Measurements from ENCODE around the gene STS.

STS gene

DNA sequence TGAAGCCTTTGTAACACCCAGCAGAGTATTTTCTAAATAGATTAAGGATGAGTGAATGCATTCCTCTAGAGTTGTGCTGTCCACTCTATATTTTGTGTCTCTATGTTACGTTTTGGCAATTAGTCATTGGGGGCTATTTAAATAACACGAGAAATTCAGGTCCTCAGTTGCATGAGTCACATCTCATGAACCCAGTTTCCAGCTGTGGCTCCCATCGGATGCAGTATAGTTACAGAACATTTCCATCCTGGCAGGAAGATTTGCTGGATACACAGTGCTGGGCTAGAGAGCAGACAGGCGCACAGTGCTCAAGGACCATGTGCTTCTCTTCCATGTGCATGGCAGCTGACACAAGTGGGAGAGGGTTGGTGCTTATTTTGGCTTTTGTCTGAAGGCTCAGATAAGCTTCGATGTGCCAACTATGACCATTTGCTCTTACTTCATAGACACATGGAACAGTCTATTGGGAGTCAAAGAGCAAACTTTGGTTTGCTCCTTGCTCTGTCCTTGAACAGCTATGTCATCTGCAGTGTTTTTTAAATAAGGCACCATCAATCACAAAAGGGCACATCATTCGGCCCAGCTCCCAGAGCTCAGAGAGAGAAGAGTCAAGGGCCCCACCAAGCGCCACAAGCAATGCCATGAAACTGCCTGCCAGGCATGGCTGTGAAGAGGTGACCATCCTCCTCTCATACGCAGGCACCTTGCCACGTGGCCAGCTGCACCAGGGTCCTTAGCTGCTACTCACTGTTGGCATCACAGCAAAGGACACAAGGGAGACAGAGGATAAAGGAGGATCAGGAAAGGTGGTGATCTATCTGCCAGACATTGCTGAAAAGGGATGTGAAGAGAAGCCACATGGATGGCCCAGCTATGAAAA is 8.1 kb upstream of the STS start:
- DNase-seq (ENCODE audit: low read depth in 2 of 2, low spot score in 1 of 2) = no peak

GRCh38 chrX:7143076-7143475 is 4.4 kb upstream of the STS start:
- DNase-seq (ENCODE audit: low read depth in 2 of 2, low spot score in 1 of 2) = no peak

DNA sequence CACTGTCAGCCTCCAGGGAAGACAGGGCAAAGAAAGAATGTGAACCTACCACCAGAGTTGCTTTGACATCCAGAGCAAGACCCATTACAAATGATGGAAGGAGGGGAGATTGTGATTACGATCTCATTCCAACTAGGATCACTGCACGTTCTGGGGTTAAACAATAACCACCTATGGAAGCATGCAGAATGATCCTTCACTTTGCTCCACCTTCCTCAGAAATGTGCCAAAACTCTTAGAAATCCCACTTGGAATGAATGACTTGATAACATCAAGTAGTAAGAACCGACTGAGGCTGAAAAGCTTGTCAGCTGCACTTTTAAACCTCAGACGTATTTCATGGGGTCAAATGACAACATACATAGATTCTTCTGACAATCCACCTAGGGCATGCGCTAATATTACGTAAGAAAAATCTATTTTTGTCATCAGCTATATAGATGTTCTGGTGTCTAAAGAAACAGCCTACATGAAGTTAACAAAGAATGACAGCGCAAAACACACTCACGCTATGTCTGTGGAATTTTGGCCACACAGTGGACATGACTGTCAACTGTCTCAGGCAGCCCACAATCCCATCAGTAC is 3.5 kb upstream of the STS start:
- DNase-seq (ENCODE audit: low read depth in 2 of 2, low spot score in 1 of 2) = no peak

GRCh38 chrX:7145454-7145853 is 2.1 kb upstream of the STS start:
- DNase-seq (ENCODE audit: low read depth in 2 of 2, low spot score in 1 of 2) = no peak

DNA sequence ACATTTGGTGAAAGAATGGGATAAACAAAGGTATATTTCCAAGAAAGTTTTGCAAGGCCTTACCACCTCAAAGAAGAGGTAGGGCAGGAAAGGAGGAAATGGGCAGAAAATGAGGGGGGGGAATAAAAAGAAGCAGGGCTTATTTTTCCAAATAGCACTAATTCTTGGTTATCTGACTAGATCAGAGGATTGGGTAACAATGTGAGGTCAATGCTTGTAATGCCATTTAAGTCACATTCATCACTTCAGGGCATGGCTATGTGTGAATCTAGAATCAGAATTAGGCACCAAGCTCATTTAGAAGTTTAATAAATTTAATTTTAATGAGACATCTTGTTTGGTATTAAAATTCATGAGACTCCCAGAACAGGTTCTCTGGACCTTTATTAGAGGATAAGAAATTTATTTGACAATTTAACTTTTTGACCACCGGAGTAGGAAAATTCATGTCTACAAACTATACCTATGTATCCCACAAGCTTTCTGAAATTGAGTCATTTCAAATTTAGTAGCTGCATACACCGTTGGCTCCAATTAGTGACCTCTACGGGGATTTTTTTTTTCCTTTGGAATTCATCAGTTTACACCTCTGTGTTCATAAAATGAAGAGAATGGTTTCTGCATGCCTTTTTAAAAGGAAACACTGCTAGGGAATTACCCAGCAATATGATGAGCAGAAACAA is 1.4 kb upstream of the STS start:
- DNase-seq (ENCODE audit: low read depth in 2 of 2, low spot score in 1 of 2) = no peak

DNA sequence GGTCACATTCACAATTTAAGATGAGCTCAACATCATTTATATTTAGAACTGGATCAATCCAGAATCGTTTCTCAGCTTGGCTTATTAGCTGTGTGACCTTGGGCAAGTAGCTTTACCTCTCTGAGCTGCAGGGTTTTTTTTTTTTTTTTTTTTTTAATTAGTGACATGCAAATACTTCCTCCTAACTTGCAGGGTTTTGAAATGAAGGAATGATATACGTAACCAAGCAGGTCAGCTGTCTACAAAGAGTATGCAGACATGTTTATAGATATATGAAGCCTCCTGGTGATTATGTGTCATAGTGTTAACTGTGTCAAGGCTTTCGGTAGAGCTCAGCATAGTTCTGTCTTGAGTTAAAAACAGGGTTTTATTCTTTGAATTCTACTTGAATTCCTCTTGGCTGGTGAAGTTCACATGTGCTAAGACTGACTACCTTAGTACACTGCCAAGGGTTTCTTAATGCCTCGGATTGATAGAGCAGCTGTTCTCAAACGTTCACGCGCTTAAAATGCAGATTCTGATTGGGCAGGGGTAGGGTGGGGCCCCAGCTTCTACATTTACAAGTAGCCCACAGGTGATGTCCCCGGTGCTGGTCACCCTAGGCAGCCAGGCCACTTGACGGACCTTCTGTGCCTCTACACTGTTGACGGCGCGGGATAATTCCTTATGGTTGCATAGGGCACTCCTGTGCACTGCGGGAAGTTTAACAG is 654 bp upstream of the STS start:
- no peak for DNase-seq (ENCODE audit: low read depth in 2 of 2, low spot score in 1 of 2)

GRCh38 chrX:7147978-7148854 is 704 bp downstream of the STS start, which contains the start of gene PUDP:
PUDP (minus strand) TSS chrX:7148153; CDS start chrX:7148113, 40 bp downstream.
- DNase-seq (ENCODE audit: low read depth in 2 of 2, low spot score in 1 of 2) = peak; percentile 64 to 72

GRCh38 chrX:7149411-7149810 is 1.9 kb downstream of the STS start:
- DNase-seq (ENCODE audit: low read depth in 2 of 2, low spot score in 1 of 2) = no peak

DNA sequence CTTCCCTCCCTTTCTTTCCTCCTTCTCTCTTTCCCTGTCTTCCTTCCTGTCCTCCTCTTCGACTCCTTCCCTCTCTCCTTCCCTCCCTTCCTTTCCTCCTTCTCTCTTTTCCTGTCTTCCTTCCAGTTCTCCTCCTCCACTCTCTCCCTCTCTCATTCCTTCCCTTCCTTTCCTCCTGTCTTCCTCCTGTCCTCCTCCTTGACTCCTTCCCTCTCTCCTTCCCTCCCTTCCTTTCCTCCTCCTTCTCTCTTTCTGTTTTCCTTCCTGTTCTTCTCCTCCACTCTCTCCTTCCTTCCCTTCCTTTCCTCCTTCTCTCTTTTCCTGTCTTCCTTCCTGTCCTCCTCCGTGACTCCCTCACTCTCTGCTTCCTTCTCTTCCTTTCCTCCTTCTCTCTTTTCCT is 5.7 kb downstream of the STS start:
- no peak for DNase-seq (ENCODE audit: low read depth in 2 of 2, low spot score in 1 of 2)

DNA sequence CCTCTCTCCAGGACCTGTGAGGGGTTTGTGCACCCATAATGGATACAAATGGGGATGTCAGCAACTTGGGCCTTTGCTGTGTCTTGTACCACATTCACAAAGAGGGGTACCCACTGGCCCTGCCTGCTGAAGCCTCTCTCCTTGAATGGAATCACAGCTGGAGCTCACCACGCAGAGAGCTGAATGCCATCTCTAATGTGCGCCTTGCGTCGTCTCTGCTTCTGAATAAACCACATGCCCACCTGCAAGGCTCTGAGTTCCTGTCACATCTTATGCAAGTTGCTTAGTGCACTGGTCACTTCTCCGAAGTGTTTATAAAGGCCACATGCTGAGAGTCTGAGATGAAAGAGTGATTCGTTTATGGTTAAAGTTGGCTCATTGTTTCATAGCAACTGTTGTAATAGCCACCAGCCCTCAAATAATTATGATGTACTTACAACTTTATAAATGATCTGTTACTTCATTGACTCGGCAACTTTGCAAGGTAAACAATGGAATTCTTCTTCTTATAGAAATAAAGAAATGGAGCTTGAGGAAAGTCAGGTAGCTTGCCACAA is 6.6 kb downstream of the STS start:
- DNase-seq (ENCODE audit: low read depth in 2 of 2, low spot score in 1 of 2) = no peak

DNA sequence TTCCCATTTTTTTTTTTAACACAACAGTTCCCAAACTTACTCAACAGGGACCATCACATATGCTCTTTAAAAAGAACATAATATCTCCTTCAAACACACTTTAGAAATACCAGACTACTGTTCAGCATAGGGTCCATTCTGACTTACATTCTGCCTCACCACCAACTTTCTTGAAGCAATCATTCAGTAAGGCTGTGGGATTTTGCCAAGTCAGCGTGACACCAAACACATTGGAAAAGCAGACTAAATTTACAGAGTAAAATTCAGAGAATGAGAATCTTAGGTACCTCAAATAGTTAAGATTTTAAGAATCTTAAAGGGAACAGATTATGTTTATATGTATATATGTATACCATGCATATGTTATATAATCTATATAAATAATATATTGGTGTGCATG is 7.7 kb downstream of the STS start:
- DNase-seq (ENCODE audit: low read depth in 2 of 2, low spot score in 1 of 2) = no peak

GRCh38 chrX:7156879-7157278 is 9.4 kb downstream of the STS start:
- no peak for DNase-seq (ENCODE audit: low read depth in 2 of 2, low spot score in 1 of 2)

GRCh38 chrX:7158468-7158990 is 11.0 kb downstream of the STS start:
- no peak for DNase-seq (ENCODE audit: low read depth in 2 of 2, low spot score in 1 of 2)

DNA sequence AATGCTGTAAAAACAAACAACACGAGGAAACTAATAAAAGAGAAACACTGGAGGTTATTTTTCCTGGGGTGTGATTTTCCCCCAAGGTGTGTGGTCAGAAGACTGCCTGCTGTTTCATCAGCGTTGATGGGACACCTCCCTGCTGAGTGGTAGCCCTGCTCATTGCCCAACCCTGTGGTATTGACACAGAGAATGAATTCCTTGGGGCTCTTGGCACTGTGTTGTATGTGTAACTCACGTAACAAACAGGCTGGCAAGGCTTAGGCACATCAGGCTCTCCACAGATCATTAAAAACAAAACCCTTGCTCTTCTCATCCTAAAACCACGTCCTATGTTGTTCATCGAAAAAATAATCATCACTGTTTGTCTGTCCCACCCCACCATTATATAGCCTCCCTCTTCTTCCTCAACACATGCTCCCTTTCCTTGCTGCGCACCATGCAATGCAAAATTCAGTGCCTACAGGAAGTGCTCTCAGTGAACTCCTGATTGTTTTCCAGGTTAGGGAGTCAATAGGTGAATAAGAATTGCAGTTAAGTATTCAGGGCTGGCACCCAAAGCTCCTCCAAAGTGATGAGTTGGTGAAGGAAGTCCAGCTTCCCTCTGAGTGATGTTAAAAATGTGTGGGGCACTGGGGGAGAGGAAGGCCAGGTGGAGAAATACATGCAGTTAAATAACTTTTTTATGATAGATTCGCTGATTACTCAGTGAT is 11.8 kb downstream of the STS start:
- no peak for DNase-seq (ENCODE audit: low read depth in 2 of 2, low spot score in 1 of 2)

GRCh38 chrX:7163146-7163677 is 15.7 kb downstream of the STS start:
- no peak for DNase-seq (ENCODE audit: low read depth in 2 of 2, low spot score in 1 of 2)

DNA sequence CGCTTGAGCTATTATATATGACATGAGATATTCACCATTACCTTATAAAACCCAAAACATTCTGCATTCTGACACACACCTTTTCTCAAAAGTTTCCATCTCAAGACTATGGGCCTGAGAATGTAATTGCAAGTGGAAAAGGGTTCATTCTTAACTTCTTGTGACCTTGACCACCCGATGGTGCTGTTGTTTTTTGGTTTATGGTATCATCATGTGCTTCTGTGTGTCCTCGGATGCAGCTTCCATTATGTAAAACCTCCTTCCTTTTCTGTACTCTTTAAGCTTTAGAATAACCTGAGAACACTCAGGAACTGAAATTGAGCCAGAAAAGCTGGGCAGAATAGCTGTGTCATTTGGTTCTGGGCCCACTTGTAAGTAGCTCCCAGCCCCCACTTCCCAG is 16.7 kb downstream of the STS start:
- no peak for DNase-seq (ENCODE audit: low read depth in 2 of 2, low spot score in 1 of 2)

- no peak for DNase-seq (ENCODE audit: low read depth in 2 of 2, low spot score in 1 of 2)
Measured at GRCh38 chrX:7168371-7168770, 20.9 kb downstream of the STS start.

- no peak for DNase-seq (ENCODE audit: low read depth in 2 of 2, low spot score in 1 of 2)
Measured at GRCh38 chrX:7169627-7170026, 22.1 kb downstream of the STS start.

GRCh38 chrX:7170898-7171297 is 23.4 kb downstream of the STS start:
- peak in 1 of 2 donors; percentile 1 for DNase-seq (ENCODE audit: low read depth in 2 of 2, low spot score in 1 of 2)

Data from stimulated activated CD8-positive, alpha-beta memory T cell treated with anti-CD3 and anti-CD28 coated beads, Interleukin-4, amount 100 ng/mL, for 1 hour (primary cell).